H1 (cell line): ENCODE data around the gene GAB2. TPM values are rescaled to one million over a fixed set of nuclear protein-coding genes. Genes with fewer than 3 reads are reported as not detected.

Experiments
- CTCF ChIA-PET: fragments of 300-600 bp; sonication (Branson Sonifier 250); formaldehyde crosslinking; loops from one replicate; lab custom pipeline; 2021; ENCODE audit not compliant: partially characterized antibody; lab: Charles Lee
- POLR2A ChIA-PET: fragments of 300-600 bp; sonication (Branson Sonifier 250); formaldehyde crosslinking; loops from one replicate; lab custom pipeline; 2021; ENCODE audit warnings: inconsistent platforms; ENCODE audit not compliant: partially characterized antibody; lab: Charles Lee
- DNase-seq, 2 experiments: peaks; one replicate each; pipeline versions ENCODE4 v3.0.0 to v3.0.0-alpha.2; 2010 to 2022; ENCODE audit warnings: low spot score in 2 of 2, low read depth in 1 of 2, mixed read lengths in 1 of 2
- FAIRE-seq: peaks from 2 replicates; lab custom pipeline; 2011; peaks lifted over from hg19 to GRCh38; lab: Jason Lieb, UNC
- H2AFZ ChIP-seq: 2 replicates; pipeline ENCODE4 v1.8.1; 2012; ENCODE audit warnings: low read length, inconsistent platforms
- H2AK5ac ChIP-seq: 2 replicates; pipeline ENCODE4 v1.6.1; 2013; ENCODE audit warnings: low read depth, low read length
- H2BK120ac ChIP-seq: replicated peaks from 2 replicates; pipeline ENCODE3; 2013; ENCODE audit warnings: low read depth, low read length, inconsistent platforms
- H2BK12ac ChIP-seq: 2 replicates; pipeline ENCODE4 v1.6.1; 2013; ENCODE audit warnings: low read depth, low read length
- H2BK15ac ChIP-seq: 2 replicates; pipeline ENCODE4 v1.6.1; 2013; ENCODE audit warnings: low read length
- H2BK20ac ChIP-seq: 2 replicates; pipeline ENCODE4 v1.6.1; 2013; ENCODE audit warnings: low read length
- H2BK5ac ChIP-seq: 2 replicates; pipeline ENCODE4 v1.6.1; 2013; ENCODE audit warnings: low read depth, low read length
- H3K14ac ChIP-seq: 2 replicates; pipeline ENCODE4 v1.6.1; 2013; ENCODE audit warnings: inconsistent platforms; ENCODE audit not compliant: insufficient read length
- H3K18ac ChIP-seq: 2 replicates; pipeline ENCODE4 v1.6.1; 2013; ENCODE audit warnings: low read length; ENCODE audit errors: extremely low read depth
- H3K23ac ChIP-seq: 2 replicates; pipeline ENCODE4 v1.6.1; 2013; ENCODE audit warnings: inconsistent platforms; ENCODE audit not compliant: insufficient read length
- H3K23me2 ChIP-seq: 2 replicates; pipeline ENCODE4 v1.6.1; 2013; ENCODE audit warnings: low read depth, low read length
- H3K27ac ChIP-seq: 2 replicates; pipeline ENCODE4 v1.6.1; 2011; ENCODE audit warnings: low read depth, low read length, inconsistent platforms
- H3K27me3 ChIP-seq, 4 experiments: replicated peaks in 1 of 4; 1 replicate in 1 of 4; 2 replicates in 3 of 4; pipeline versions ENCODE4 v1.6.1 to v1.8.1; 2011 to 2013; ENCODE audit warnings: low read length in 3 of 4, mild to moderate bottlenecking in 3 of 4, inconsistent platforms in 2 of 4, mixed read lengths in 2 of 4, moderate library complexity in 1 of 4; ENCODE audit not compliant: control insufficient read depth in 3 of 4, insufficient read depth in 3 of 4; ENCODE audit errors: extremely low read depth in 1 of 4
- H3K36me3 ChIP-seq, 4 experiments: 2 replicates each; pipeline versions ENCODE4 v1.6.1 to v1.8.1; 2011 to 2013; ENCODE audit warnings: mild to moderate bottlenecking in 4 of 4, low read length in 3 of 4, moderate library complexity in 2 of 4, control low read depth in 1 of 4, inconsistent platforms in 1 of 4; ENCODE audit not compliant: insufficient read depth in 4 of 4, control insufficient read depth in 2 of 4
- H3K4ac ChIP-seq: replicated peaks from 2 replicates; pipeline ENCODE3; 2013; ENCODE audit warnings: low read length, low read depth, mixed read lengths, inconsistent platforms; ENCODE audit not compliant: insufficient read length
- H3K4me1 ChIP-seq, 4 experiments: replicated peaks in 1 of 4; 1 replicate in 1 of 4; 2 replicates in 3 of 4; pipeline versions ENCODE4 v1.6.1 to v1.8.1; 2011 to 2013; ENCODE audit warnings: low read length in 3 of 4, inconsistent platforms in 2 of 4, mixed read lengths in 1 of 4; ENCODE audit not compliant: insufficient read depth in 4 of 4, control insufficient read depth in 3 of 4
- H3K4me2 ChIP-seq, 2 experiments: 2 replicates each; pipeline versions ENCODE4 v1.6.1 to v1.8.1; 2011 to 2013; ENCODE audit warnings: low read depth in 2 of 2, low read length in 2 of 2, control low read depth in 1 of 2, inconsistent platforms in 1 of 2, mild to moderate bottlenecking in 1 of 2; ENCODE audit not compliant: insufficient read depth in 1 of 2
- H3K4me3 ChIP-seq, 4 experiments: fragments of 200-600, 300-600 bp in 1 of 4; sonication (generic), shearing (Covaris generic), sonication (Bioruptor Twin) in 1 of 4; 2 replicates each; pipeline versions ENCODE4 v1.5.1 to v1.8.1; 2011 to 2016; ENCODE audit warnings: low read length in 4 of 4, low read depth in 3 of 4, control low read depth in 2 of 4, inconsistent platforms in 2 of 4, mild to moderate bottlenecking in 2 of 4, mixed read lengths in 1 of 4, moderate library complexity in 1 of 4; ENCODE audit not compliant: insufficient read depth in 2 of 4; ENCODE audit errors: extremely low read depth in 1 of 4
- H3K56ac ChIP-seq: replicated peaks from 2 replicates; pipeline ENCODE3; 2013; ENCODE audit warnings: low read depth, mild to moderate bottlenecking, mixed read lengths, low read length, inconsistent platforms; ENCODE audit not compliant: insufficient read length
- H3K79me1 ChIP-seq: 2 replicates; pipeline ENCODE4 v1.6.1; 2013; ENCODE audit warnings: low read depth, low read length, control low read depth
- H3K79me2 ChIP-seq, 2 experiments: 2 replicates each; pipeline versions ENCODE4 v1.6.1 to v1.8.1; 2012 to 2013; ENCODE audit warnings: low read length in 2 of 2, mild to moderate bottlenecking in 2 of 2, inconsistent platforms in 1 of 2; ENCODE audit not compliant: insufficient read depth in 2 of 2, control insufficient read depth in 1 of 2
- H3K9ac ChIP-seq, 4 experiments: replicated peaks in 1 of 4; 1 replicate in 1 of 4; 2 replicates in 3 of 4; pipeline versions ENCODE4 v1.6.1 to v1.8.1; 2011 to 2013; ENCODE audit warnings: low read depth in 3 of 4, low read length in 3 of 4, control low read depth in 2 of 4, mild to moderate bottlenecking in 2 of 4, moderate library complexity in 2 of 4, inconsistent platforms in 1 of 4; ENCODE audit errors: extremely low read depth in 1 of 4
- H3K9me3 ChIP-seq, 2 experiments: 2 replicates each; pipeline versions ENCODE4 v1.6.1 to v1.8.1; 2012 to 2013; ENCODE audit warnings: mild to moderate bottlenecking in 2 of 2, moderate library complexity in 2 of 2, control low read depth in 1 of 2, inconsistent platforms in 1 of 2, low read depth in 1 of 2, low read length in 1 of 2, mixed read lengths in 1 of 2; ENCODE audit not compliant: insufficient read depth in 2 of 2
- H4K20me1 ChIP-seq, 2 experiments: replicated peaks in 1 of 2; 2 replicates each; pipeline versions ENCODE3 to v1.8.1; 2011 to 2013; ENCODE audit warnings: inconsistent platforms in 2 of 2, low read length in 2 of 2, mild to moderate bottlenecking in 1 of 2; ENCODE audit not compliant: insufficient read depth in 2 of 2, control insufficient read depth in 1 of 2
- H4K5ac ChIP-seq: 2 replicates; pipeline ENCODE4 v1.6.1; 2013; ENCODE audit warnings: low read length, low read depth, mixed read lengths, inconsistent platforms; ENCODE audit not compliant: insufficient read length
- H4K8ac ChIP-seq: 2 replicates; pipeline ENCODE4 v1.8.0; 2013; ENCODE audit warnings: mild to moderate bottlenecking, moderate library complexity, low read length, inconsistent platforms; ENCODE audit not compliant: insufficient read depth; ENCODE audit errors: extremely low read depth
- H4K91ac ChIP-seq: replicated peaks from 2 replicates; pipeline ENCODE3; 2013; ENCODE audit warnings: low read length, mixed read lengths, inconsistent platforms; ENCODE audit not compliant: insufficient read length
- BRCA1 ChIP-seq: IDR thresholded peaks from 2 replicates; pipeline ENCODE4 v1.6.1; 2012; ENCODE audit warnings: low read depth, low read length, improper control_type of control experiment
- CBX8 ChIP-seq: fragments of 300-800, 300-1000 bp; sonication (generic); IDR thresholded peaks from 2 replicates; pipeline ENCODE4 v1.7.1; 2016; ENCODE audit warnings: low read depth, low read length, borderline replicate concordance
- CEBPB ChIP-seq: IDR thresholded peaks from 2 replicates; pipeline ENCODE4 v1.6.1; 2012; ENCODE audit warnings: low read depth, low read length
- HDAC6 ChIP-seq: IDR thresholded peaks from one replicate; pipeline ENCODE4 v1.7.1; 2012; ENCODE audit warnings: low read depth, mild to moderate bottlenecking, inconsistent platforms, low read length, moderate library complexity
- MAFK ChIP-seq: IDR thresholded peaks from 2 replicates; pipeline ENCODE4 v1.6.1; 2012; ENCODE audit warnings: low read depth, mild to moderate bottlenecking, improper control_type of control experiment, low read length
- NANOG ChIP-seq: IDR thresholded peaks from 2 replicates; pipeline ENCODE4 v1.6.1; 2011; ENCODE audit warnings: low read length, low read depth, mild to moderate bottlenecking, inconsistent platforms; ENCODE audit not compliant: insufficient read depth, poor library complexity, severe bottlenecking
- PHF8 ChIP-seq: fragments of 200-600 bp; sonication (generic); conservative IDR thresholded peaks from 2 replicates; pipeline ENCODE4 v1.7.1; 2012; ENCODE audit warnings: low read depth, mild to moderate bottlenecking, inconsistent platforms, low read length, moderate library complexity
- POLR2AphosphoS5 ChIP-seq: IDR thresholded peaks from 2 replicates; pipeline ENCODE4 v1.6.1; 2011; ENCODE audit warnings: low read depth, low read length
- RNF2 ChIP-seq: fragments of 200-900, 300-1000 bp; sonication (generic); IDR thresholded peaks from 2 replicates; pipeline ENCODE4 v1.7.1; 2016; ENCODE audit warnings: borderline replicate concordance, low read depth, mild to moderate bottlenecking, antibody characterized with exemption, low read length; ENCODE audit not compliant: poor library complexity, severe bottlenecking; ENCODE audit errors: missing control alignments
- RXRA ChIP-seq: IDR thresholded peaks from 2 replicates; pipeline ENCODE4 v1.6.1; 2011; ENCODE audit warnings: low read depth, mild to moderate bottlenecking, low read length, moderate library complexity; ENCODE audit not compliant: insufficient read depth
- SIX5 ChIP-seq: IDR thresholded peaks from 2 replicates; pipeline ENCODE4 v1.6.1; 2011; ENCODE audit warnings: mild to moderate bottlenecking, low read depth, low read length
- SP2 ChIP-seq: IDR thresholded peaks from 2 replicates; pipeline ENCODE4 v1.6.1; 2012; ENCODE audit warnings: mild to moderate bottlenecking, low read length, inconsistent platforms
- SUZ12 ChIP-seq: fragments of 200-600 bp; sonication (generic); IDR thresholded peaks from 2 replicates; pipeline ENCODE4 v1.6.1; 2012; ENCODE audit warnings: mild to moderate bottlenecking, inconsistent platforms, low read length, moderate library complexity, mixed read lengths
- WGBS, 2 experiments: shearing (Covaris generic) in 1 of 2; methylation state at CpG; one replicate each; pipeline versions ENCODE4 v1.1.6 to v1.1.7; 2013 to 2015; ENCODE audit warnings: low lambda C conversion rate in 2 of 2, mixed read lengths in 2 of 2, inconsistent platforms in 1 of 2, low coverage in 1 of 2, missing lambda C conversion rate in 1 of 2; ENCODE audit not compliant: insufficient replicate concordance in 2 of 2, insufficient coverage in 1 of 2, insufficient read length in 1 of 2; ENCODE audit errors: extremely low coverage in 1 of 2, missing lambda C conversion rate in 1 of 2; 5-methylcytosine and 5-hydroxymethylcytosine counted together
- polyA plus RNA-seq, 7 experiments: library from polyadenylated mRNA; depleted of rRNA in 3 of 7; stranded (reverse) in 5 of 7; unstranded in 2 of 7; fragments of >200 nt in 5 of 7; fragments of 200-250 nt in 2 of 7; gene quantifications; 1 replicate in 5 of 7; 2 replicates in 1 of 7; 4 replicates in 1 of 7; pipeline versions ENCODE4 v1.2.1 to v1.2.3, GENCODE V29; 2011 to 2013; ENCODE audit warnings: missing spikeins in 2 of 7, mixed read lengths in 2 of 7
- total RNA-seq: library from RNA; stranded (reverse); fragmentation: NEBNext Ultra II Directional; extraction: Animal tissue kit (Norgen Biotek cat#: 25700); gene quantifications from 2 replicates; pipeline ENCODE4 v1.2.1, GENCODE V29; 2021

The GAB2 gene
- total and polyA plus RNA-seq, 2 of the 8 experiments (the other 6 are each of a cell fraction or from before 2014, with no cell fraction given): 6.3 to 14.0 TPM

DNA sequence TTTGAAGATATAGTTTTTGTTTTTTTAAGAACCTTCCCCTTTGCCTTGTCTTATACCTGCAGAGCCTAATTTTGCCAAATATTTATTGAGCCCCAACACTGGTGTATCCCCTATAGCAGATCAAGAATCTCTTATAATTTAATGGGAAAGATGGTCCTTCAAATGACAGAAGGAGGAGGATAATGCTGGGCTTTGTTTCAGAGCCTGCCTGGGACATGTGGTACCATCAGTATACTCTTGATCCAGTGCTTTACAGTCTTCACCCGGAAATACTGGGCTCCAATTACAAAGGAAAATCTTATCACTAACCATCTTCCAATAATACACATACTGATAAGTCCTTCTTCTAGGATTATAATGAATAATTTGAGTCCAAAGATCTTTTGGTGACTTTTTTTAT is 84.7 kb downstream of the GAB2 start:
- Histone ChIP-seq H2BK20ac (no peak overlapping the region), H2BK12ac (no peak overlapping the region), H3K27me3 (no peaks in the 10 kb centered on the region), H3K79me1 (no peaks in the 10 kb centered on the region), H3K27ac (no peak overlapping the region), H2BK120ac (no peak overlapping the region), H2BK15ac (no peak overlapping the region), H4K8ac (no peak overlapping the region), H3K14ac (no peak overlapping the region), H3K23me2 (no peaks in the 10 kb centered on the region), H3K4ac (no peak overlapping the region), H3K36me3 (no peaks in the 10 kb centered on the region), H3K79me2 (no peaks in the 10 kb centered on the region), H2BK5ac (no peak overlapping the region), H2AFZ (no peak overlapping the region), H3K23ac (no peak overlapping the region), H3K56ac (no peak overlapping the region), H3K4me1 (no peaks in the 10 kb centered on the region), H2AK5ac (no peak overlapping the region), H3K4me2 (no peak overlapping the region), H3K9ac (no peak overlapping the region), H4K91ac (no peak overlapping the region), H3K18ac (no peak overlapping the region), H4K5ac (no peak overlapping the region), H4K20me1 (no peaks in the 10 kb centered on the region), H3K9me3 (no peaks in the 10 kb centered on the region), H3K4me3 (no peak overlapping the region)
- FAIRE-seq: no peak
- WGBS, 2 experiments: 100% methylated on average over 1 of the region's 1 CpG; no CpG with 5 or more reads in 1 of the 2 experiments
- ChIA-PET POLR2A (no interaction called here), CTCF (interaction anchor here (1.1 kb wide), 1 partner anchor 18 kb away, joined by 3 read pairs; no protein-coding TSS in a partner anchor)
- no peak for DNase-seq
- TF ChIP-seq CEBPB (no peak), BRCA1 (no peak), POLR2AphosphoS5 (no peak), SUZ12 (no peak), RNF2 (no peak), MAFK (no peak), NANOG (no peak), SIX5 (no peak), PHF8 (no peak), CBX8 (no peak), HDAC6 (no peak), RXRA (no peak), SP2 (no peak)
